ENCODE results near the gene RSRP1. TPM values are rescaled to one million over a fixed set of nuclear protein-coding genes. Genes with fewer than 3 reads are reported as not detected.
"Not testable (repeated sequence)": the region's sequence is repeated elsewhere in the genome, so short reads cannot be mapped to it uniquely, and the experiment has no call there.

RSRP1 gene
- total RNA-seq (571 TPM), polyA plus RNA-seq (10 to 100 TPM; 50.9 to 72.3 (median 60.2) TPM)

- H3K4me3 Mint-ChIP-seq = peak within 1 kb of the TSS; percentile 92 to 98 (median 98)
- ATAC-seq (ENCODE audit: low read depth in 2 of 2) (peak; percentile 80 to 87), DNase-seq (peak; percentile 99 to 100 (median 99))
- H3K9me3 Mint-ChIP-seq = no peaks in the 10 kb centered on the region
- no peaks in the 10 kb centered on the region for H3K27me3 ChIP-seq (ENCODE audit: control insufficient read depth, insufficient read depth, low read length)
- H3K36me3 ChIP-seq (ENCODE audit: control insufficient read depth, insufficient read depth, low read length) = peaks cover 38% of the 10 kb centered on the region
- H3K36me3 Mint-ChIP-seq = peaks cover 39% of the 10 kb centered on the region
- peak within 1 kb of the TSS; percentile 99 for H3K27ac ChIP-seq (ENCODE audit: insufficient read depth, low read length, poor library complexity, severe bottlenecking)
- peak within 1 kb of the TSS; percentile 99 to 100 (median 100) for H3K27ac Mint-ChIP-seq
- H3K4me3 ChIP-seq (ENCODE audit: low read depth, low read length) = peak within 1 kb of the TSS; percentile 94
- no peaks in the 10 kb centered on the region for H3K9me3 ChIP-seq (ENCODE audit: control insufficient read depth in 2 of 2, low read length in 2 of 2)
- H3K27me3 Mint-ChIP-seq = peaks cover 6% of the 10 kb centered on the region
- peaks cover 48% of the 10 kb centered on the region for H3K4me1 ChIP-seq (ENCODE audit: control insufficient read depth, insufficient read depth, low read length, poor library complexity, severe bottlenecking)
- H3K4me1 Mint-ChIP-seq = peaks cover 27 to 62% (median 49%) of the 10 kb centered on the region in 4 donors
These were observed at the start of gene RSRP1 for GRCh38 chr1:25247024-25247828. RSRP1 (minus strand) TSS chr1:25247454; CDS start chr1:25246963, 491 bp downstream.

DNA sequence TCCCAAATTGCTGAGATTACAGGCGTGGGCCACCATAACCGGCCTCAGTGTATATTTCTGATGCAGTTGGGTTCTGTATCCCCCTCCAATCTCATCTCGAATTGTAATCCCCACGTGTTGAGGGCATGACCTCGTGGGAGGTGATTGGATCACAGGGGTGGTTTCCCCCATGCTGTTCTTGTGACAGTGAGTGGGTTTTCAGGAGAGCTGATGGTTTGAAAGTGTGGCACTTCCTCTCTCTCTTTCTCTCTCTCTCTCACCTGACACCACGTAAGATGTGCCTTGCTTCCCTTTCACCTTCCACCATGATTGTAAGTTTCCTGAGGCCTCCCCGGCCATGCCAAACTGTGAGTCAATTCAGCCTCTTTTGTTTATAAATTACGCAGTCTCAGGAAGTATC, 49.2 kb upstream of the RSRP1 start:
- ATAC-seq (ENCODE audit: low read depth in 2 of 2); H3K36me3 Mint-ChIP-seq; H3K4me3 Mint-ChIP-seq; H3K27ac ChIP-seq (ENCODE audit: insufficient read depth, low read length, poor library complexity, severe bottlenecking); H3K9me3 ChIP-seq (ENCODE audit: control insufficient read depth in 2 of 2, low read length in 2 of 2); DNase-seq; H3K4me1 Mint-ChIP-seq; H3K4me1 ChIP-seq (ENCODE audit: control insufficient read depth, insufficient read depth, low read length, poor library complexity, severe bottlenecking); H3K27me3 Mint-ChIP-seq; H3K4me3 ChIP-seq (ENCODE audit: low read depth, low read length); H3K36me3 ChIP-seq (ENCODE audit: control insufficient read depth, insufficient read depth, low read length); H3K9me3 Mint-ChIP-seq; H3K27me3 ChIP-seq (ENCODE audit: control insufficient read depth, insufficient read depth, low read length); H3K27ac Mint-ChIP-seq: not testable (repeated sequence)

- H3K9me3 Mint-ChIP-seq; H3K27ac Mint-ChIP-seq; H3K4me1 Mint-ChIP-seq; H3K9me3 ChIP-seq (ENCODE audit: control insufficient read depth in 2 of 2, low read length in 2 of 2); H3K4me1 ChIP-seq (ENCODE audit: control insufficient read depth, insufficient read depth, low read length, poor library complexity, severe bottlenecking); DNase-seq; H3K27me3 ChIP-seq (ENCODE audit: control insufficient read depth, insufficient read depth, low read length); H3K27me3 Mint-ChIP-seq; H3K36me3 ChIP-seq (ENCODE audit: control insufficient read depth, insufficient read depth, low read length); ATAC-seq (ENCODE audit: low read depth in 2 of 2); H3K27ac ChIP-seq (ENCODE audit: insufficient read depth, low read length, poor library complexity, severe bottlenecking); H3K4me3 Mint-ChIP-seq; H3K4me3 ChIP-seq (ENCODE audit: low read depth, low read length); H3K36me3 Mint-ChIP-seq: not testable (repeated sequence)
These were observed 47.9 kb upstream of the RSRP1 start for GRCh38 chr1:25294889-25295826.

GRCh38 chr1:25293426-25293825, 46.2 kb upstream of the RSRP1 start:
- ATAC-seq (ENCODE audit: low read depth in 2 of 2) = not testable (repeated sequence)

DNA sequence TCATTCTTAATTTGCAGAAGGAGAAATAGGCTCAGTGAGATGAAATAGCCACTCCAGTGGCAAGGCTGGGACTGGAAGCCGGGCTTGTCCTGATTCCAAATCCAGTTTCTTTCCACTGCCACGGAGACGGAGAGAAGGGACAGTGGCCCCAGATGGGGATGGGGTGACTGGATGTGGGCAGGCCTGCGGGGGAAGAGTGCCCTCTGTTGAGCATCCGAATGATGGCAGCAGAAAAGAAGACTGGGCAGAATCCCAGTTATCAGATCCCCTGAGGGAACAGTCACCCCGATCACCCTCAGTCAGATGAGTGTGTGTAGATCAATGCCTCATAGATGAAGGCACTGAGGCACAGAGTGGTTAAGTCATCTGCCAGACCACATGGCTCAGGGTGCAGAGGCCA, 42.8 kb upstream of the RSRP1 start:
- H3K27ac Mint-ChIP-seq = peak overlapping the region in 1 of 3 donors; percentile 29
- H3K4me1 Mint-ChIP-seq; ATAC-seq (ENCODE audit: low read depth in 2 of 2); H3K27me3 ChIP-seq (ENCODE audit: control insufficient read depth, insufficient read depth, low read length); H3K27me3 Mint-ChIP-seq; H3K4me3 Mint-ChIP-seq; H3K36me3 Mint-ChIP-seq; DNase-seq; H3K36me3 ChIP-seq (ENCODE audit: control insufficient read depth, insufficient read depth, low read length); H3K9me3 Mint-ChIP-seq; H3K4me1 ChIP-seq (ENCODE audit: control insufficient read depth, insufficient read depth, low read length, poor library complexity, severe bottlenecking); H3K27ac ChIP-seq (ENCODE audit: insufficient read depth, low read length, poor library complexity, severe bottlenecking); H3K4me3 ChIP-seq (ENCODE audit: low read depth, low read length); H3K9me3 ChIP-seq (ENCODE audit: control insufficient read depth in 2 of 2, low read length in 2 of 2): not testable (repeated sequence)

More at GRCh38 chr1:25293426-25293825, 46.2 kb upstream of the RSRP1 start:
- H3K36me3 ChIP-seq (ENCODE audit: control insufficient read depth, insufficient read depth, low read length); DNase-seq; H3K27me3 Mint-ChIP-seq; H3K4me1 ChIP-seq (ENCODE audit: control insufficient read depth, insufficient read depth, low read length, poor library complexity, severe bottlenecking); H3K27me3 ChIP-seq (ENCODE audit: control insufficient read depth, insufficient read depth, low read length); H3K4me3 ChIP-seq (ENCODE audit: low read depth, low read length); H3K4me1 Mint-ChIP-seq; H3K36me3 Mint-ChIP-seq; H3K4me3 Mint-ChIP-seq; H3K9me3 Mint-ChIP-seq; H3K27ac Mint-ChIP-seq; H3K9me3 ChIP-seq (ENCODE audit: control insufficient read depth in 2 of 2, low read length in 2 of 2); H3K27ac ChIP-seq (ENCODE audit: insufficient read depth, low read length, poor library complexity, severe bottlenecking): not testable (repeated sequence)

DNA sequence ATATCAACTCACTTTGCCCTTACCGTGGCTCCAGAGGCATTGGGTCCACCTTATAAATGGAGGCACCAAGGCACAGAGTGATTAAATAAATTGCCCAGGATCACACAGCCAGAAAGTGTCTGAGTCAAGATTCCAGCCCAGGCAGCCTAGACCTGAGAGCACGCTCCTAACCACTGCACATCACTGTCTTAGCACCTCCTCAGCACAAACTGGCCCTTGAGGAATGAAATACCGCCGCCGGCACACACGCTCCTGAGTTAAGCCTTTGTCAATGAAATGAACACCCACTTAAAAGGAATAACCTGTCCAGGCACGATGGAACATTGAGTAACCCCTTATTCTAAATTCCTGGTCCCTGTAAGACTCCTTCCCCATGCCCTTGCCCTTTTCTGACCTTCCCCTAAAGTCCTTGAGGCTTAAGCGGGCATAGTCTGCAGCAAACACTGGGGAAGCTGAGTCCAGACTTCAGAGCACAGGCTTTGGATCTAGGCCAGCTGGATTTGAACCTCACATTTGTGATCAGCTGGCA, 41.4 kb upstream of the RSRP1 start:
- not testable (repeated sequence) for H3K9me3 ChIP-seq (ENCODE audit: control insufficient read depth in 2 of 2, low read length in 2 of 2); H3K36me3 Mint-ChIP-seq; H3K27ac ChIP-seq (ENCODE audit: insufficient read depth, low read length, poor library complexity, severe bottlenecking); H3K27me3 ChIP-seq (ENCODE audit: control insufficient read depth, insufficient read depth, low read length); DNase-seq; H3K4me1 Mint-ChIP-seq; H3K4me3 ChIP-seq (ENCODE audit: low read depth, low read length); H3K4me1 ChIP-seq (ENCODE audit: control insufficient read depth, insufficient read depth, low read length, poor library complexity, severe bottlenecking); H3K4me3 Mint-ChIP-seq; H3K9me3 Mint-ChIP-seq; H3K27me3 Mint-ChIP-seq; H3K36me3 ChIP-seq (ENCODE audit: control insufficient read depth, insufficient read depth, low read length); ATAC-seq (ENCODE audit: low read depth in 2 of 2); H3K27ac Mint-ChIP-seq

- H3K36me3 Mint-ChIP-seq, H3K27me3 Mint-ChIP-seq, H3K27ac Mint-ChIP-seq: not testable (repeated sequence)
These were observed 39.9 kb upstream of the RSRP1 start for GRCh38 chr1:25287164-25287563.

More at GRCh38 chr1:25287164-25287563, 39.9 kb upstream of the RSRP1 start:
- not testable (repeated sequence) for H3K4me1 Mint-ChIP-seq; H3K9me3 Mint-ChIP-seq; H3K4me3 Mint-ChIP-seq; H3K36me3 ChIP-seq (ENCODE audit: control insufficient read depth, insufficient read depth, low read length); DNase-seq; H3K27ac ChIP-seq (ENCODE audit: insufficient read depth, low read length, poor library complexity, severe bottlenecking); H3K27me3 ChIP-seq (ENCODE audit: control insufficient read depth, insufficient read depth, low read length); H3K4me1 ChIP-seq (ENCODE audit: control insufficient read depth, insufficient read depth, low read length, poor library complexity, severe bottlenecking); H3K9me3 ChIP-seq (ENCODE audit: control insufficient read depth in 2 of 2, low read length in 2 of 2); H3K4me3 ChIP-seq (ENCODE audit: low read depth, low read length)
- ATAC-seq (ENCODE audit: low read depth in 2 of 2) = peak in 1 of 2 donors; percentile 28

Measured in CD4-positive, CD25-positive, alpha-beta regulatory T cell (primary cell).